WERI-Rb-1 (cell line): ENCODE results near the gene HSPH1.

Source experiments
- DNase-seq: peaks from one replicate; pipeline ENCODE4 v3.0.0-alpha.2; 2020
- H3K27ac ChIP-seq: fragments of 250-450 bp; sonication (Bioruptor Pico); 2 replicates; pipeline ENCODE4 v1.5.1; 2020; ENCODE audit warnings: mild to moderate bottlenecking, moderate library complexity
- H3K27me3 ChIP-seq: fragments of 250-450 bp; sonication (Bioruptor Pico); 2 replicates; pipeline ENCODE4 v1.5.1; 2021; ENCODE audit warnings: mild to moderate bottlenecking, low read depth, moderate library complexity; ENCODE audit not compliant: insufficient read depth, severe bottlenecking
- H3K36me3 ChIP-seq: fragments of 250-450 bp; sonication (Bioruptor Pico); 2 replicates; pipeline ENCODE4 v1.5.1; 2020; ENCODE audit warnings: mild to moderate bottlenecking, moderate library complexity
- H3K4me3 ChIP-seq: 2 replicates; pipeline ENCODE4 v1.5.1; 2011; ENCODE audit warnings: low read depth, mild to moderate bottlenecking, control low read depth, low read length
- H3K9me3 ChIP-seq: fragments of 250-450 bp; sonication (Bioruptor Pico); 2 replicates; pipeline ENCODE4 v1.5.1; 2021; ENCODE audit warnings: mild to moderate bottlenecking, moderate library complexity; ENCODE audit not compliant: severe bottlenecking
- TF ChIP-seq, protein P1 (sequence below): IDR thresholded peaks from 2 replicates; pipeline ENCODE4 v1.5.1; 2011; ENCODE audit warnings: low read depth, mild to moderate bottlenecking, control low read depth, inconsistent platforms, low read length

HSPH1 gene

DNA sequence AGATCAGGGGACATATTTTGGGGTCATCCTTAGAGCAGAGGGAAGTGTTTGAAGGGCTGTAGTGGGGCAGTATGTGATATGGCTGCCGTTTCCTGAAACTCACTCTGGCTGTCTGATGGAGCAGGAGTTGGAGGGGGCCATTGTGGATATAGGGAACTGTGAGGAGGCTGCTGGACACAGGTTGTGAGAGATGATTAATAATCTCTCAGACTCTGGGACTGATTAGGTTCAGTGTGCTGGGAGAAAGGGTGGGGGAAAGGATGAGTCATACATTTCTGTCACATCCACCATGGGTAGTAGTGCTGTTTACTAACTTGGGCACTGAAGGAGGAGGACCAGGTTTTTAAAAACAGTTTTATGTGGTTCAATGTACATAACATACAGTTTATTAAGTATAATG lies 42.9 kb upstream of the HSPH1 start:
- TF ChIP-seq, protein P1, sequence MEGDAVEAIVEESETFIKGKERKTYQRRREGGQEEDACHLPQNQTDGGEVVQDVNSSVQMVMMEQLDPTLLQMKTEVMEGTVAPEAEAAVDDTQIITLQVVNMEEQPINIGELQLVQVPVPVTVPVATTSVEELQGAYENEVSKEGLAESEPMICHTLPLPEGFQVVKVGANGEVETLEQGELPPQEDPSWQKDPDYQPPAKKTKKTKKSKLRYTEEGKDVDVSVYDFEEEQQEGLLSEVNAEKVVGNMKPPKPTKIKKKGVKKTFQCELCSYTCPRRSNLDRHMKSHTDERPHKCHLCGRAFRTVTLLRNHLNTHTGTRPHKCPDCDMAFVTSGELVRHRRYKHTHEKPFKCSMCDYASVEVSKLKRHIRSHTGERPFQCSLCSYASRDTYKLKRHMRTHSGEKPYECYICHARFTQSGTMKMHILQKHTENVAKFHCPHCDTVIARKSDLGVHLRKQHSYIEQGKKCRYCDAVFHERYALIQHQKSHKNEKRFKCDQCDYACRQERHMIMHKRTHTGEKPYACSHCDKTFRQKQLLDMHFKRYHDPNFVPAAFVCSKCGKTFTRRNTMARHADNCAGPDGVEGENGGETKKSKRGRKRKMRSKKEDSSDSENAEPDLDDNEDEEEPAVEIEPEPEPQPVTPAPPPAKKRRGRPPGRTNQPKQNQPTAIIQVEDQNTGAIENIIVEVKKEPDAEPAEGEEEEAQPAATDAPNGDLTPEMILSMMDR, result no peak
- H3K9me3 ChIP-seq, result no peaks in the 10 kb centered on the region
- DNase-seq, result peak; percentile 7
- H3K27me3 ChIP-seq, result no peaks in the 10 kb centered on the region
- H3K36me3 ChIP-seq, result no peaks in the 10 kb centered on the region
- H3K4me3 ChIP-seq, result no peak overlapping the region
- no peak overlapping the region for H3K27ac ChIP-seq

DNA sequence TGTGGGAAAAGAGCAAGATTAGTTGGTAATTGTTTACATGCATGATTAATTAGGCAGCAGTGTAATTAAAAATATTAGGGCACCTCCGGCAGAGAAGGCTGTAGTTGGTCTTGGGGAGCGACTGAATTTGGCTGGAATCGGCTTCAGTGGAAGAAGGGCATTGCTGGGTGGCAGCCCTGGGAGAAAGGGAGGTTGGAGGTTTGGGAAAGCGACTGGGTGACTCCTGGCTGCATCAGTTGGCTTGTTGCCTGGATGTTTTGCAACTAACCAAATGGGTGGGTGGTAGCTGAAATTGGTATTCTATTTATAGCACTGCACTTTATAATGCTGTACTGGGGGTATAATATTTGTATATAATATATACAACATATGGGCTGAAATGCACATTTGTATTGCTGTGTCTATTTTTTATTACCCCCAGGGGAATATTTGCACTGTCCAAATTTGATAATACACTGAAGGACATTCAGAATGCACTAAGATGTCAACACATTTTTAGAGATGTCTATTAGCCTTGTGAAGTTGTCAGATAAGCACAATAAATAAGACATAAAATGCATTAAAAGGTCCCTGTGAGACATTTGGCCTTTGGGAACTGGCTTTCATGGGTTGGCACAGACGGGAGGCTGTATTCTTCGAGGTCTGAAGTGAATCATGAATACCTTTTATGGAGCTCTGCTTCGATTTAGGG lies 39.8 kb upstream of the HSPH1 start:
- Histone ChIP-seq H3K4me3 (peak overlapping the region; percentile 61), H3K36me3 (no peaks in the 10 kb centered on the region), H3K27ac (peak overlapping the region; percentile 90; the same call in 1 of the 2 replicates), H3K27me3 (no peaks in the 10 kb centered on the region), H3K9me3 (no peaks in the 10 kb centered on the region)
- TF ChIP-seq, protein P1, result no peak
- DNase-seq, result no peak

DNA sequence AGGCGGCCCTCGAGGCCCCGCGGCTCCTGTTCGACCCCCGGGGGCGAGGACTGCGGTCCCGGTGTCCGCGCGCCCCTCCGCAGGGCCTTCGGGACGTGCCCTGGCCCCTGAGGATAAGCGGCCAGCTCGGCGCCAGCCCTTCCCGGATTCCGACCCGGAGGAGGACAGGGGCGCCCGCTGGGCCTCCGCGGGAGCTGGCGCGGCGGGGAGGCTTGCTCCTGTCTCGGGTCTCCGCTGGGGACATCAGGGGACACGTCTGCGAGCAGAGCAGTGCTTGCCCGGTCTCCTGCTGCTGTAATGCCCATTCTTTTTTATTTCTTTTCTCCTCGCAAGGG lies 38.9 kb upstream of the HSPH1 start:
- H3K36me3 ChIP-seq, result no peaks in the 10 kb centered on the region
- H3K27me3 ChIP-seq, result no peaks in the 10 kb centered on the region
- peak overlapping the region; percentile 61 for H3K4me3 ChIP-seq
- DNase-seq, result peak; percentile 45
- TF ChIP-seq, protein P1, result no peak
- H3K9me3 ChIP-seq, result no peaks in the 10 kb centered on the region
- H3K27ac ChIP-seq, result peak overlapping the region; percentile 90

DNA sequence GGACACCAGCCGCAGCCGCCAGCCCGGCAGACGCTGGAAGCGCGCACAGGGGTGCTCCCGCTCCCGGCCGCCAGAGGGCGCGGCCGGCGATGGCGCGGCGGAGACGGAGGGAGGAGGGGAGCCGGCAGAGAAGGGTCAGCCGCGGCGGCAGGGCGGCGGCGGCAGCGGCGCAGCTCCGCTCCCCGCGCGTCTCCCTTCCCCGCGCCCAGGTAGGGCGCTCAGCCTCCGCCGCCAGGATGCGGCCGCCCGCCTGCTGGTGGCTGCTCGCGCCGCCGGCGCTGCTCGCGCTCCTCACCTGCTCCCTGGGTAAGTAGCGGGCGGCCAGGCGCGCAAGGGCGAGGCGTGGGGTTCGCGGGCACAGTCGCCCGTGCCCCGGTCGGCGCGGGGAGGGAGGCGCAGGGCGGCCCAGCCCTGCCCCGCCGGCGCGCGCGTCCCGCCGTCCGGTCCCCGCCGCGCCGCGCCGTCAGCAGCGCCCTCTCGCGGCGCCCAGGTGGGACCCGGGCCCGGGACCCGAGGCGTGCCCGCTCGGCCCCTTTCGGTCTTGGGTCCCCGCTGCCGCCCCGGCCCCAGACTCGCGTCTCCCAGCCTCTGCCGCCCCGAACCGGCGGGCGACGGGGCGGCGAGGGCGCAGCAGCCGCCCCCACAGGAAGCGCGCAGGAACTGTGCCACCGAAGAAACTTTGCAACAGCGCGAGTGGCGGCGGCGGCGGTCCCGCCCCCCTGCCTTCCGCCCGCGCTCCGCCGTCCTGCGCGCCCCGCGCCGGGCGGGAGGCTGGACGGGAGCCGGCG lies 38.3 kb upstream of the HSPH1 start, which contains the start of gene B3GLCT:
Gene B3GLCT (plus strand): TSS at position 127 of the 788 bp plus-strand sequence. CDS start 110 bp downstream, at position 237.
- H3K36me3 ChIP-seq, result no peaks in the 10 kb centered on the region
- no peaks in the 10 kb centered on the region for H3K9me3 ChIP-seq
- H3K27ac ChIP-seq, result peak within 1 kb of the TSS; percentile 90
- peak within 1 kb of the TSS; percentile 61 for H3K4me3 ChIP-seq
- peak; percentile 65 for DNase-seq
- H3K27me3 ChIP-seq, result no peaks in the 10 kb centered on the region
- TF ChIP-seq, protein P1, result peak; percentile 65

DNA sequence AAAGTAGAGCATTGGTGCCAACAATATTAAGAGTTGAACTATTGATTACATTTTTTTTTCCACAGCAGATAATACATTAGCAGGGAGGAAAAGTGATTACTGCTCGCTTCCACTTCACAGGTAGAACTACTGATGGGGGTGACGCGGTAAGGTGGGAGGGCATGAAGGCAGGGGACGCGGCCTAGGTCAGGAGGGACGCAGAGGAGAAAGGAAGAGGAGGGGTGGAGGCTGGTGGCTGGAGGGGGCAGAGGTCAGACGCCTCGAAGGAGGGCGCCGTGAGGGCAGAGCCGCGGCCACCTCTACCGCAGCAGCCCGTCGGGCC lies 37.8 kb upstream of the HSPH1 start:
- H3K27ac ChIP-seq, result no peak overlapping the region
- H3K27me3 ChIP-seq, result no peaks in the 10 kb centered on the region

More for the DNA sequence above, 37.8 kb upstream of the HSPH1 start:
- H3K4me3 ChIP-seq, result peak overlapping the region; percentile 4
- H3K36me3 ChIP-seq, result no peaks in the 10 kb centered on the region
- TF ChIP-seq, protein P1, result no peak
- no peaks in the 10 kb centered on the region for H3K9me3 ChIP-seq
- DNase-seq, result no peak
